HG03064 (cell line): ENCODE data around the gene PDE8A.
"Not testable (repeated sequence)": the region's sequence is repeated elsewhere in the genome, so short reads cannot be mapped to it uniquely, and the experiment has no call there.

Experiments
- ATAC-seq: cut with Tn5 transposase; IDR thresholded peaks from one replicate; pipeline ENCODE4 v1.9.1; 2021; ENCODE audit warnings: low read depth; ENCODE audit not compliant: unreplicated experiment

Gene PDE8A

DNA sequence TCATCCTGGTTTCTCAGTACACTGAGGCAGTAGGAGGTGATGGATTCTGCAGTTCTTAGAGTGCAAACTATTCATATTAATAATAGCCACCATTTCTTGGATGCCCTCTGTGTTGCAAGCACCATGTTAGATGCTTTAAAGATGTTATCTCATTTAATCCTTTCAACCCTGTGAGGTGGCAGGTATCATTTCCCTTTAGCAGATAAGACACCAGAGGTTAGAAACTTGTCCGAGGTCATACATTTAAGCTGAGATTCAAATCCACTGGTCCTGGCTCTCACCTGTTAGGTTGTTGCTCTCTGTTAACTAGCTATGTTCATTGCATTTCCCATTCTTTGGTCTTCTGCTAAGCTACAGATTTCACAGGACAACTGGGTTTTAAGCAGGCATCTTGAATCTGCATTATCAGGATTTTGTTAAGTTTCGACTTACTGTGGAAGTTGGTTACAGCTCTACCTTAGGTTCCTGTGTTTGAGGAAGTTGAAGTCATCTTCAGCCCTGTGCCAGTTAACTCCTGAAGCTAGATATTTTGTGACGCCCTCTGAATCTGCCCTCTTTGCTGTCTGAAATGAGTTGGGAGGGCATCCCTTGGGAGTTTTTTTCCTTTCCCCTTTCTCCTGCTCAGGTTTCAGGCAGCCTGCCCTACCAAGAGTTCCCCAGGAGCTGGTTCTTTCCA lies 6.4 kb downstream of the PDE8A start:
- ATAC-seq: no peak

DNA sequence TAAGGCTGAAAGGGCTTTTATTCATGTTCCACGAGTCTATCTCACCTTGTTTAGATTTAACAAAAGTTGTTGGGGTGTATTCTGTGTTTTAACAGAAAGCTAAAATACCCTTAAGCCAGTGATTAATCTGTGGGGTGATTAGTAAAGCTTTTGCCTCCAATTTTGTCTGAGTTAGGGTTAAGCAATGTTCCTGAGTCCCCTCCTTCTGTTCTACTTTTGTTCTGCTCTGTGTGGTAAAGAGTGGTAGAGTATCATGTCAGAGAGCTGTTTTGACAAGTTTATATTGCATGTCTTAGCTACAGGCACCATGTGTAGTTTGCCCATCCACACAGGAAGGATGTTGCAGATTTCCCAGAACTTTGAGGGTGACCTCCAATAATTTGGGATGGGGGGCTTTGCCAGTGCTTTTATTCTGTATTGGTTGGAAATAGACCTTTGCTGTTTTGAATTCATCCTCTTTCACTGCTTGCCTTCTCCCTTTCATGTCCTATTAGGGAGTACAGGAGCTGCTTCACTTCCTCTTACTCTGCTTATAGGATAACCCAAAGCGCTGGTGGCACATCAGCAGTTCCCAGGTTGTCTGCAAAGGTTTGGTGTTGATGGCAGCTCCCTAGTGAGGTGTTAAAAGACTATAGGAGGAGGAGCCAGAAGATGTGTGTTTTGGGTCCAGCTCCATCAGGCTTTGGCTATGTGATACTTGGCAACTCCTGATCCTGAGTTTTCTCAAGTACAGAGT lies 7.4 kb downstream of the PDE8A start:
- no peak for ATAC-seq

DNA sequence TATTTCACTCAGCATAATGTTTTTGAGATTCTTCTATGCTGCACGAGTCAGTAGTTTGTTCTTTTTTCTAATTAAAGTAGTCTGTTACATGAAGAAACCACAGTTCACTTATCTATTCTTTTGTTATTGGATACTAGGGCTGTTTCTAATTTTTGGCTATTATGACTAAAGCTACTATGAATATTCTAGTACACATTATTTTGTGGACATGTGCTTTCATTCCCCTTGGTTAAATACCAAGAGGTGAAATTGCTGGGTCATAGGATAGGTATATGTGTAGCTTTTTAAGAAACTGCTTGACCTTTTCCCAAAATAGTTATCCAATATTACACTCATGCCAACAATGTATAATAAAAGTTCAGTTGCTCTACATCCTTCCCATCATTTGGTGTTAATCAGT lies 8.9 kb downstream of the PDE8A start:
- no peak for ATAC-seq

DNA sequence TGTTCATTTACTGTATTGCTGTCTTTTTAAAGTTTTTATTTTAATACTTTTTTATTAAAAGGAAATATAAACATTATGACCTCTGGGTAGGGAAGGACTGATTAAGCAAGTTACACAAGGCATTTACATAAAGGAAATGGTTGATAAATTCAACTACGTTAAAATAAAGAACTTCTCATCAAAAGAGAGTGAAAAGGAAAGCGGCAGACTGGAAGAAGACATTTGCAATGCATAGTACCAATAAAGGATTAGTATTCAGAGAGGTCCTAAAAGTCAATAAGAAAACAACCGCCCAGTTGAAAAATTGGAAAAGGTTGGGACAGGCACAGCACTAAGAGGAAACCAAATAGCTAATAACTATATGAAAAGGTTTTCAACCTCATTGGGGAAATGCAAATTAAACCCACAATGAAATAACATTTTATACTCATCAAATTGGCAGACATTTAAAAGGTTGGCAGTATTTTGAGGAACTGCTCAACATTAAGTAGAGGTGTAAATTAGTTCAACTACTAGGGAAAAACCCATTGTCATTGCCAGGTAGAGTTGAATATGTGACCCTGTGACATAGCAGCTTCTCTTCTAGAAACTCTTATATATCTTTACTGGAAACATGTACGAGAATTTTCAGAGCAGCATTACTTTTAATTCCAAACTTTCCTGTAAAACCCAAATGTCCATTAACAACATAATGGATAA lies 9.5 kb downstream of the PDE8A start:
- ATAC-seq: no peak

DNA sequence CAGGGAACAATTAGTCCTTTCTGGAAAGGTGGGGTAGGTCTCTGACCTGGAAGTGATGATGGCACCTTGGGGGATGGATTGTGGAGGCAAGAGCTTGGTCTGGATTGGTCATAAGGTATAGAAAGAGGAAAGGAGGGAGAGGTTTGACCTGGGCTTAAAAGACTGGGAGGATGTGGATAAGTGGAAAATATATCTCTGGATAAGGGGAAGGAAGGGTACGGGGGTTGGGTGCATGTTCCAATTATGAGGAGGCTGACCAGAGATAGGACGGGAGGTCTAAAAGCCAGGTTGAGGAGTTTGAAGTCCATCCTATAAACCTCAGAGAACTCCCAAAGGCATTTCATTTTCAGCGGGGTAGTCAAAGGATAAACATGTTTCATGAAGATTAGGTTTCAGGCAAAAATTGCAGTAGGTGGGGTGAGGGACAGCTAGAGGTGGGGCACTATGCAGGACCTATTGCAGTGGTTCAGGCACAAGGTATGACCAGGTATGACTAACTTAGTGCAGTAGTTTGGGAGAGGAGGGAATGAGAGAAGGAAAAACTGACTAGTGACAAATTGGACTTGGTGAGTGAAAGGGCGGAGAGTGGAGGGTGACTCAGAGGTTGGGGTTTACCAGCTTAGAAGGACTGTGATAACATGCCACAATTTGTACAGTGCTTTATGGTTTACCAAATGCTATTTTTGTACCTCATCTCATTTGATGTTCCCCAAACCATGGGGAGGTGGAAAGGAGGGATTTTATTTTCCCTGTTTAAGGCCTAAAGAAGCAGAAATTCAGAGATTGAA lies 10.7 kb downstream of the PDE8A start:
- ATAC-seq: no peak

DNA sequence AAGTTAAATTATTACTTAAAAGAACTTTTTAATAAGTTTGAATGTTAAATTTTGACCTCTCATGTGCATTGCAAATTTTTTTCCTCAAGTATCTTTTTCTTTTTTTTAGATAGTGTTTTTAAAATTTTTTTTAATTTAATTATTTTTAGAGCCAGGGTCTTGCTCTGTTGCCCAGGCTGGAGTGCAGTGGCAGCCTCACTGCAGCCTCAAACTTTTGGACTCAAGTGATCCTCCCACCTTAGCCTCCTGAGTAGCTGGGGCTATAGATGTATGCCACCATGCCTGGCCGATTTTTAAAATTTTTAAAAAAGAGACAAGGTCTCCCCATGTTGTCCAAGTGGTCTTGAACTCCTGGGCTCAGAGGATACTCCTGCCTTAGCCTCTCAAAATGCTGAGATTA lies 14.4 kb downstream of the PDE8A start:
- ATAC-seq: no peak

DNA sequence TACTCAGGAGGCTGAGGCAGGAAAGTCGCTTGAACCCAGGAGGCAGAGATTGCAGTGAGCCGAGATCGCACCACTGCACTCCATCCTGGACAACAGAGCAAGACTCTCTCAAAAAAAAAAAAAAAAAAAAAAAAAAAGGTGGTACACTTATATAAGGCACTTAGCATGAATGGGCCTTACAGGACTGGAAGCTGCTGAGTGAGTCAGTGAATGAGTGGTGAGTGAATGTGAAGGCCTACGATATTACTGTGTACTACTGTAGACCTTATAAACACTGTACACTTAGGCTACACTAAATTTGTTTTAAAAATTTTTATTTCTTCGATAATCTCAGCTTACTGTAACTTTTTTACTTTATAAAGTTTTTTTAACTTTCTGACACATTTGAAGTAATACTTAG lies 15.1 kb downstream of the PDE8A start:
- not testable (repeated sequence) for ATAC-seq

DNA sequence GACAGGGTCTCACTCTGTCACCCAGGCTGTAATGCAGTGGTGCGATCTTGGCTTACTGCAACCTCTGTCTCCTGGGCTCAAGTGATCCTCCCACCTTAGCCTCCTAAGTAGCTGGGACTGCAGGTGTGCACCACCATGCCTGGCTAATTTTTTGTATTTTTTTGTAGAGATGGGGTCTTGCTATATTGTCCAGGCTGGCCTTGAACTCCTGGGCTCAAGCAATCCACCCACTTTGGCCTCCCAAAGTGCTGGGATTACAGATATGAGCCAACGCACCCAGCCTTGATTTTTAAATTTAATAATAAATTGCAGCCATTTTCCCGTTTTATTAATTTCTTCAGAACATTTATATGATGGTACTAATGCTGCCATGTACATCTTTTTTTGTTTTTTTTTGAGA lies 15.6 kb downstream of the PDE8A start:
- not testable (repeated sequence) for ATAC-seq

DNA sequence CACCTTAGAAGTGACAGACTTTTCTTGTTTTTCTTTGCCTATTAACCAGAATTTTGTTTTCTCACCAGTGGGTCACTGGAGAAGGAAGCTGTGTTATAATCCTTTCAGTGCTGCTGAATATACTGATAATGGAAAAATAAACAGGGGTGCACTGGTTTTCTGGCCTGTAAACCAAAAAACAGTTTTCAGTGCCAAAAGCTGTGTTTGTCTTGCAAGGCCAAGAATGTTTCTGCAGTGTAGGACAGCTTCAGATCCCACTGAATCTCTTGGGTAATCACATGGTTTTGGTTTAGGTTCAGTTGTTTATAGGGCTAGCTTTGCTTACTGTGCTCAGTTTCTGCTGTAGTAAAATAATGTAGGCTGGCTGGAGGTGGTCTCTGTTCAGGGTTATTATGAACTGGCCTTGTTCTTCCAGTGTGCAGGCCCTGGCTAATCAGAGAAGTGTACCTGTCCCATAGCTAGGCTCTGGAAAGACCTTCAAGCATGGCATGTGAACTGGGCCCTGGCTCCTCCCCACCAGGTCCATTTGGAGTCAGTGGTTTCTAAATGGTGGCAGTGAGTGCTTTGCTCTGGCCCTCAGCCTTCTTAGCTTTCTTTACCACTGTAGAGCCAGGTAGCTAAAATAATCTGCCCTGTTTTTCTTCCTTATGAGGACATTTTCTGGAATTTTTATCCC lies 18.7 kb downstream of the PDE8A start:
- ATAC-seq: no peak

DNA sequence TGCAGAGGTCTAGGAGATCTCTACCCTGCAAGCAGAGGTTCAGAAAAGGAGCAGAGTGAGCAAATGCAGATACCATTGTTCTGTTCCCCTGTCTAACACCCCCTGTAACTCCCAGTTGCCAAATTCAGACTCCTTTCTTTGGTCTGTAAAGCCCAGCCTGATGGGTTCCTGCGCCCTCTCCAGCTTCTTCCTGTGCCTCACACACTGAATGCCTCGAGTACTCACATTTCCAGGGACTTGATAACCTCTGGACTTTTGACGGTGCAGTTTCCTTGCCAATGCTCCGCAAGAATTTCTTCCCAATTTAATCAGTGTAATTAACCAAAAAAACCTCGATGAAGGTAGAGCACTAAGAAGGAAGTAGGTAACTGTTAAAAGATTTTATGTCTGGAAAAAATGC lies 19.3 kb downstream of the PDE8A start:
- no peak for ATAC-seq

DNA sequence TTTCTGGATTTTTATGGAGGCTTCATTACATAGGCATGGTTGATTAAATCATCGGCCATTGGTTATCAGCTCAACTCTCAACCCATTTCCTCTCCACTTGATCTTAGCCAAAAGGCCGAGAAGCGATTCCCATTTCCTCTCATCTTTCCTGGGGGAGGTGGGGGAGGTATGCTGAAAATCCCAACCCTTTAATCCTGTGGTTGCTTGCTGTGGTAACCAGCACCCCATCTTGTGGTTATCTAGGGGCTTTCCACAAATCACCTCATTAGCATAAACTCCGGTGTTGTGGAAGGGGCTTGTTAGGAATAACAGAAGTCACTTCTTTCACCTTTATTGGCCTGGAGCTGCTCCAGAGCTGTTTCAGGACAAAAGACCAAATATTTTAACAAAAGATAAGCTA lies 20.9 kb downstream of the PDE8A start:
- ATAC-seq: no peak

DNA sequence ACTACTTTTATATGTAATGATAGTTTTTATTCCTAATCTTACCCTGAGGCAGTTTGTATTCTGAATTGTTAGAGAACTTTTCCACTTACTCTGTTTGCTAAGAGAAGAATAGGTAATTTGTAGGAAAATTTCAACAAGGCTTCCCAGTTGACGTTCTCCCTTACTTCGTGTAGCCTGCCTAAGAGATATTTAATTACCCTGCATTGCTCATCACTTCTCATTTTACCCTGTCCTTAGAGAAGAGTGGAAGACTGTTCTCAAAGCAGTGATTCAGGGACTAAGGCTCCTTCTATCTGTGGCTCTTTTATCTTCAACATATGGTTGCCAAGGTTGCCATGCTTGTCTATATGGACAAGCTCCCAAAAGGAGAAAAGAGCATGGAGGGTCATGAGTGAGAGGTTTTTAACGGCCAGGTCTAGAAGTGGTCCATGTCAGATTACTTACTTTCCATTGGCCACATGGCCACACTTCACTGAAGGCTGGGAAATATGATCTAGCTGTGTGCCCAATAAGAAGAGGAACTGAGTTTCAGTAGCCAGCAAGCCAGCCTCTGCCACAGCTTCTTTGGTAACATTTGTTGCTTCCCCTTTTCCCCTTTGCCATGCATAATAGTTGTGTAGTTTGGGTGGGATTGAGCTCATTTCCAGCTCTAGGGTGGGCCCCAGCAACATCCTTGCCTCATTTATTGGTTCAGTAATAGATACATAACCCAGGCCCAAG lies 22.1 kb downstream of the PDE8A start:
- no peak for ATAC-seq

DNA sequence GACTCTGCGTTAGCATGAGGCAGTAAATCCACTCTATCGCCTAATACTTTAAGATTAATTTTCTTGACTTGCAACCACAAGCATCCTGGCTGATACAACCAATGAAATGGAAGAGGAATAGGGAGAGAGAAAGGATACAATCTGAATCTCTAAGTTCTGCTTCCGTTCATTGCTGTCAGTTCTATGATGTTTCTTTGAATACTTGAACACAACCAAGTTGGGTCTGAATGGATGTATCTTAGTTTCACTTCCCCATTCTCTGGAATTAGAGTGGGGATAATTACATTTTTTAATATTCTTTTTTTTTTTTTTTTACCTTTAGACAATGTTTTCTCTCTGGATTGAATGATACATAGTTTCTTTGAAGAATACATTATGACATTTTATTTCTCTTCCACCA lies 22.9 kb downstream of the PDE8A start:
- no peak for ATAC-seq

DNA sequence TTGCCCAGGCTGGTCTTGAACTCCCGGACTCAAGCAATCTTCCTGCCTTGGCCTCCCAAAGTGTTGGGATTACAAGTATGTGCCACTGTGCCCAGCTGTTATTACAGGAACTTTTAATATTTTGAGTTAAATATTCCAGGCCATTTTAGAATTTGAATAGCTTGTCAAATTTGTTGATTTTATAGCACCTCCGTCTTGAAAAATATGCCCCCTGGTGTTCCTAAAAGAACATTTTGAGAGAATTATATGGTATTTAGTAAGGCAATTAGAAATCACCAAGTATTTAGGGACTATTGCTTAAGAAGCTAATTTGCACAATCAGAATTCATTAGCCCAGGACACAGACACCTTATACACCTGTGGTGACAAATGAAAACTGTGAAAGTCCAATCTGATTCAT lies 23.7 kb downstream of the PDE8A start:
- no peak for ATAC-seq

DNA sequence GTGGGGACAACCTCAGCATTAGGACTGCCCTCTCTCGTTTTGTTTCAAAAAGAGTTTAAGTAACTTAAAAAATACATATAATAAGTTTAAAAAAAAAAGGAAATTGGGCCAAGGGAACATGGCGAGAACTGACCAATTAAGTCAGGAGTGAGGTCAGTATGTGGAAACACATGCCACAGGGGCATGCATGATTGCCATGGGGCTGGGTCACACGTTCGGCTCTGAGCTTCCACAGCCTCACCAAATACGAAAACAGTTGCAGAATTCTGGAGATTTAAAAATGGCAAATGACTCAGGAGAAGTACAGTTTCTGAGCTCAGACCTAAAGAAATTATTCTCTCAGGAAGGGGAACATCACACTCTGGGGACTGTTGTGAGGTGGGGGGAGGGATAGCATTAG lies 24.1 kb downstream of the PDE8A start:
- no peak for ATAC-seq

DNA sequence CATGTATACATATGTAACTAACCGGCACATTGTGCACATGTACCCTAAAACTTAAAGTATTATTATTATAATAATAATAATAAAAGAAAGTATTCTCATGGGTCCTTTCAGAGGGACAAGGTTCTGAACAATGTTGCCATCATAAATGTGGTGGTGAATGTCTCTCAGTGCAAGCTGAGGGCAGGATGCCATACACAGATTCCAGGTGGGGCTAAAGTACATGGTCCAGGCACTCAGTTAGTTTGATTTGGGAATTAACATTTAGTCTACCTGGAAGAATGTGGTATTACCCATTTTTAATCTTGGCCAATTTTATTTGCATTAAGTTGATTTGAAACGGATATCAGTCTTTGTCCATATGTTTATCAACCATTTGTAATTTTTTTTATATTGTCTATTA lies 24.5 kb downstream of the PDE8A start:
- ATAC-seq: no peak

DNA sequence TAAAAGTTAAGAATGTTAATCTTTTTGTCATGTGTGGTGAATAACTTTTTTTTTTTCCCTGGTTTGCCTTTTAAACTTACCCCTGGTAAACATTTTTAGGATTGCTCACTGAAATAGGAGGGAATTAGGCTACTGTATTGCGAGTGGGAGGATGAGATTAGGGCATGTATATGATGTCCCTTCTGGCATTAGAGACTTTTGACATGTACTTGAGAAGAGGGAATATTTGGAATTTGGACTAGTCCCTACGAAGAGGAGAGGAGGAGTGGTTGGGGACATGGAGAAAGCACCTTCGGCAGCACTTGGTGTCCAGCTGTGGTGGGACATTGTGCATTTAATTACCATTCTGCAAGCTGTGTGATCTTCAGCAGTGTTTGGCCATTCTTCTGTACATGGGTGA lies 25.0 kb downstream of the PDE8A start:
- no peak for ATAC-seq

DNA sequence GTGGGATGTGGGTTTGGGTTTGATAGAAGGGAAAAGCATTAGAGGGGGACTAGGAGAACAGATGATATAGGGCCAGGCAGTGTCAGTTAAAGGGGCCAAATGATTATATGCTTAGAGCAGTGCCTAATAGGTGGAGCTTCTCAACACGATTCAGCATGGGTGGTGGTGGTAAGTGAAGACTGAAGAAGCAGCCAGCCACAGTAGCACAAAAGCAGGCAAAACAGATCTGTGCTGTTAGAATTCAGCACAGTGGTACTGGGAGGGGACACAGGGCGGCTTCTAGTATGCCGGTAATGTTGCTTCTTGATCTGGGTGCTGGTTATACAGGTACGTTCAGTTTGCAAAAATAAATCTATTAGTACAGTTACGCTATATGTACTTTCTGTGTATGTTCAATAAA lies 25.5 kb downstream of the PDE8A start:
- no peak for ATAC-seq

DNA sequence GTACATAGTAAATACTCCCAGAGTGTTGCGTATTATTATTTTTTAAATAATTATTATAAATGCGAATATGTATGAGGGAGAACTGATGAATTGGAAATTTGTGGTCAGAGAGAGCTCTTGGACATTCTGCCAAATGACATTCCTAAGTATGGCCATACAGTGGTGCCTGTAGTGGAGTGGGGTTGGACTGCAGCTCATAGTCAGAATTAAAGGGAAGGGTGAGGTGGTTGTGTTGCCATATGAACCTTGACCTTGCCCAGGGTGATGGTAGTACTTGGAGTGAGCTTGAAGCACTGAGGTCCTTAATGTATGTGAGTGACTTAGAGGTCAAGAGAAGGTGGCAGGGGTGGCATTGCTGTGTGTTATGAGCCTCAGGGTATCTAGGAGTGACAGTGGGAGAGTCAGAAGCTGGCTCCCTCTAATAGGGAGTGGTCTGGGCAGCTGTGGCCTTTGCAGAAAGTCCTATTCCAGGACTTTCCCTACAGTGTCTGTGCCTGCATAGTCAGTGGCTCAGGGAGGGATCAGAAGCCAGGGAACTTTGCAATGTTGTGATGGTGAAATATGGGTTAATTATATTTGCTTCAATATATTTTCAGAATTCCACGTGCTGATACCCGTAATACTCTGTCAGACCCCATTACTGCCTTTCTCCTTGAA lies 26.2 kb downstream of the PDE8A start:
- ATAC-seq: no peak
